ENCODE measurements around the gene NME3.

DNA sequence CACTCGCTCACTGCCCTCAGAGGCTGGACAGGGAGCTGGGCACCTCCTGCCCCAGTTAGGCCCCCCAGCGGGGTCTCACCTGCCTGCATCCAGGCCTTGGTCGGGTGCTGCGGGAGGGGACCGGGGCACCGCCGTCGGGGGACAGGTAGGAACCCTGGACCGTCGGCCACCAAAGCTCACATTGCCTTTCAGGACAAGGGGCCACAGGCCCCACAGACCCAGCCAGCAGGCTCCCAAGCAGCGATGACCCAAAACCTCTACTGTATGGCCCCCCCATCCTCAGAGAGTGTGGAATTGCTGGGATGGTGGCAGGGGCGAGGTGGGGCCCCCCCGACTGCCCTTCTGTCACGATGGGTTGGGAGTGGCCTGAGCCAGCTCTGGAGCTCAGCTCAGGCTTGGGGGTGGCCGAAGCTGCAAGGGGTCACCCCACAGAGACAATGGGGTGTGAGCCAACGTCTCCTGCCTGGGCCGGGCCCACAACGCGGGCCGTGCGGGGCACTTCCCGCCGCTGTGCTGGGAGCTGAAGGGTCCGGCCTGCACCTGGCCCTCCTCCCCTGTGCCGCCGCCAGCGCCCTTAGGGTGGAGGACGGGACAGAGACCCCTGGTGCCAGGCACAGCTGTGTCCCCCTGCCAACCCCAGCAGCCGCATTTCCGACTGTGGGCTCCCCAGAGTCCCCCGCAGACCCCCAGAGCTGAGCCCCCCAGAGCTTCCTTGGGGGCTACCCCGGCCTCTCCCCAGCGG is 21.7 kb upstream of the NME3 start:
- TF ChIP-seq, protein P1, sequence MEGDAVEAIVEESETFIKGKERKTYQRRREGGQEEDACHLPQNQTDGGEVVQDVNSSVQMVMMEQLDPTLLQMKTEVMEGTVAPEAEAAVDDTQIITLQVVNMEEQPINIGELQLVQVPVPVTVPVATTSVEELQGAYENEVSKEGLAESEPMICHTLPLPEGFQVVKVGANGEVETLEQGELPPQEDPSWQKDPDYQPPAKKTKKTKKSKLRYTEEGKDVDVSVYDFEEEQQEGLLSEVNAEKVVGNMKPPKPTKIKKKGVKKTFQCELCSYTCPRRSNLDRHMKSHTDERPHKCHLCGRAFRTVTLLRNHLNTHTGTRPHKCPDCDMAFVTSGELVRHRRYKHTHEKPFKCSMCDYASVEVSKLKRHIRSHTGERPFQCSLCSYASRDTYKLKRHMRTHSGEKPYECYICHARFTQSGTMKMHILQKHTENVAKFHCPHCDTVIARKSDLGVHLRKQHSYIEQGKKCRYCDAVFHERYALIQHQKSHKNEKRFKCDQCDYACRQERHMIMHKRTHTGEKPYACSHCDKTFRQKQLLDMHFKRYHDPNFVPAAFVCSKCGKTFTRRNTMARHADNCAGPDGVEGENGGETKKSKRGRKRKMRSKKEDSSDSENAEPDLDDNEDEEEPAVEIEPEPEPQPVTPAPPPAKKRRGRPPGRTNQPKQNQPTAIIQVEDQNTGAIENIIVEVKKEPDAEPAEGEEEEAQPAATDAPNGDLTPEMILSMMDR (conservative IDR thresholded peaks at IDR 0.05): no peak
- no peak for TF ChIP-seq EZH2 (IDR thresholded peaks at IDR 0.05; ENCODE audit: low read depth)
